HepG2 (cell line): Measurements from ENCODE around the gene RTEL1. TPM values are rescaled to one million over a fixed set of nuclear protein-coding genes. Genes with fewer than 3 reads are reported as not detected.
"Not testable (repeated sequence)": the region's sequence is repeated elsewhere in the genome, so short reads cannot be mapped to it uniquely, and the experiment has no call there.

Experiments
- ATAC-seq: fragments of 200-7000 bp; cut with Tn5 transposase; 3 replicates; pipeline ENCODE4 v1.9.1; 2020; ENCODE audit warnings: mild to moderate bottlenecking, moderate library complexity
- BruUV-seq: library from RNA; stranded (reverse); fragments of 400-500 nt; replicated peaks from 2 replicates; lab custom pipeline; 2021; lab: Mats Ljungman, UMichigan
- CTCF ChIA-PET: fragments of 300-600 bp; formaldehyde crosslinking; extraction: SDS; loops from one replicate; lab custom pipeline; 2021; ENCODE audit warnings: low total read pairs, inconsistent platforms, low intra/inter-chr PET ratio; lab: Yijun Ruan, JAX
- POLR2A ChIA-PET: fragments of 350-600 bp; sonication (Branson Sonifier 250); formaldehyde crosslinking; loops from one replicate; lab custom pipeline; 2020; ENCODE audit warnings: antibody characterized with exemption, inconsistent platforms; lab: Yijun Ruan, JAX
- DNase-seq: peaks from one replicate; pipeline ENCODE4 v3.0.0-alpha.2; 2015; ENCODE audit warnings: low spot score
- FAIRE-seq: peaks from 3 replicates; lab custom pipeline; 2011; peaks lifted over from hg19 to GRCh38; lab: Jason Lieb, UNC
- H2AFZ ChIP-seq: one replicate; pipeline ENCODE4 v1.6.1; 2011; ENCODE audit warnings: low read length, inconsistent platforms
- H3K27ac ChIP-seq: fragments of 300-600 bp; 3 replicates; pipeline ENCODE4 v1.8.0; 2011; ENCODE audit warnings: mixed run types, mild to moderate bottlenecking, mixed read lengths, low read length, inconsistent platforms; ENCODE audit not compliant: insufficient read depth; ENCODE audit errors: extremely low read length
- H3K27me3 ChIP-seq, 2 experiments: fragments of 200-600 bp in 1 of 2; 2 replicates in 1 of 2; 3 replicates in 1 of 2; pipeline versions ENCODE4 v1.6.0 to v1.8.0; 2011; ENCODE audit warnings: low read length in 2 of 2, mild to moderate bottlenecking in 2 of 2, moderate library complexity in 2 of 2, inconsistent platforms in 1 of 2; ENCODE audit not compliant: insufficient read depth in 2 of 2, control insufficient read depth in 1 of 2
- H3K36me3 ChIP-seq, 2 experiments: fragments of 200-600 bp in 1 of 2; replicated peaks in 1 of 2; 2 replicates in 1 of 2; 3 replicates in 1 of 2; pipeline versions ENCODE4 v1.5.1 to v1.8.0; 2011; ENCODE audit warnings: low read length in 2 of 2, inconsistent platforms in 1 of 2; ENCODE audit not compliant: insufficient read depth in 2 of 2, control insufficient read depth in 1 of 2
- H3K4me1 ChIP-seq: 2 replicates; pipeline ENCODE4 v1.5.1; 2012; ENCODE audit warnings: low read length, inconsistent platforms; ENCODE audit not compliant: insufficient read depth
- H3K4me2 ChIP-seq: 2 replicates; pipeline ENCODE4 v1.6.0; 2011; ENCODE audit warnings: low read depth, low read length, inconsistent platforms
- H3K4me3 ChIP-seq, 3 experiments: fragments of 200-600 bp in 1 of 3; sonication (generic), shearing (Covaris generic) in 1 of 3; replicated peaks in 1 of 3; 2 replicates each; pipeline ENCODE4 v1.5.1; 2011 to 2016; ENCODE audit warnings: low read length in 3 of 3, inconsistent platforms in 2 of 3, low read depth in 2 of 3, mild to moderate bottlenecking in 2 of 3, control low read depth in 1 of 3, mixed read lengths in 1 of 3; ENCODE audit not compliant: insufficient read depth in 1 of 3
- H3K79me2 ChIP-seq: one replicate; pipeline ENCODE4 v1.6.1; 2011; ENCODE audit warnings: low read length, inconsistent platforms; ENCODE audit not compliant: insufficient read depth
- H3K9ac ChIP-seq: 2 replicates; pipeline ENCODE4 v1.6.0; 2011; ENCODE audit warnings: mild to moderate bottlenecking, low read depth, low read length, inconsistent platforms; ENCODE audit not compliant: insufficient read depth
- H3K9me3 ChIP-seq: 2 replicates; pipeline ENCODE4 v1.5.1; 2012; ENCODE audit warnings: mild to moderate bottlenecking, low read length
- H4K20me1 ChIP-seq: 2 replicates; pipeline ENCODE4 v1.6.0; 2011; ENCODE audit warnings: inconsistent platforms, mild to moderate bottlenecking, low read length, moderate library complexity; ENCODE audit not compliant: insufficient read depth
- ZNF263 ChIP-seq: sonication (generic); formaldehyde crosslinking; IDR thresholded peaks from 2 replicates; pipeline ENCODE4 v1.4.0; 2020; ENCODE audit warnings: missing genetic modification reagents
- WGBS: methylation state at CpG from one replicate; pipeline ENCODE4 v1.1.6; 2017; ENCODE audit warnings: low lambda C conversion rate; 5-methylcytosine and 5-hydroxymethylcytosine counted together
- in situ Hi-C: cut with HindIII; loops from 2 replicates; pipeline ENCODE4 v1.10.0; 2017; ENCODE audit warnings: low pct_unique_long_range_greater_than_20kb; ENCODE audit not compliant: extremely low pct_ligation_motif_present
- intact Hi-C: fragments of 100-400 bp; cut with micrococcal nuclease; formaldehyde crosslinking; loops from one replicate; pipeline ENCODE4 v1.10.0; 2022; ENCODE audit not compliant: unreplicated experiment
- polyA plus RNA-seq, 8 experiments: library from polyadenylated mRNA; depleted of rRNA in 3 of 8; stranded (reverse) in 7 of 8; unstranded in 1 of 8; fragments of >200 nt; fragmentation: Illumina TruSeq in 4 of 8; extraction: Trizol in 4 of 8; gene quantifications; 2 replicates each; pipeline versions ENCODE4 v1.2.1 to v1.2.3, GENCODE V29; 2011 to 2016; ENCODE audit warnings: low read depth in 4 of 8, missing spikeins in 1 of 8, mixed read lengths in 1 of 8; ENCODE audit not compliant: insufficient read depth in 1 of 8
- total RNA-seq, 5 experiments: library from RNA; depleted of rRNA; stranded (reverse); fragments of >200 nt; fragmentation: Illumina TruSeq; extraction: Trizol; gene quantifications; 2 replicates each; pipeline ENCODE4 v1.2.3, GENCODE V29; 2016; ENCODE audit warnings: low read depth in 1 of 5

The RTEL1 gene
- total and polyA plus RNA-seq, 2 of the 13 experiments (the other 11 are each of a cell fraction or from before 2014, with no cell fraction given), result 21.8 to 36.4 TPM

DNA sequence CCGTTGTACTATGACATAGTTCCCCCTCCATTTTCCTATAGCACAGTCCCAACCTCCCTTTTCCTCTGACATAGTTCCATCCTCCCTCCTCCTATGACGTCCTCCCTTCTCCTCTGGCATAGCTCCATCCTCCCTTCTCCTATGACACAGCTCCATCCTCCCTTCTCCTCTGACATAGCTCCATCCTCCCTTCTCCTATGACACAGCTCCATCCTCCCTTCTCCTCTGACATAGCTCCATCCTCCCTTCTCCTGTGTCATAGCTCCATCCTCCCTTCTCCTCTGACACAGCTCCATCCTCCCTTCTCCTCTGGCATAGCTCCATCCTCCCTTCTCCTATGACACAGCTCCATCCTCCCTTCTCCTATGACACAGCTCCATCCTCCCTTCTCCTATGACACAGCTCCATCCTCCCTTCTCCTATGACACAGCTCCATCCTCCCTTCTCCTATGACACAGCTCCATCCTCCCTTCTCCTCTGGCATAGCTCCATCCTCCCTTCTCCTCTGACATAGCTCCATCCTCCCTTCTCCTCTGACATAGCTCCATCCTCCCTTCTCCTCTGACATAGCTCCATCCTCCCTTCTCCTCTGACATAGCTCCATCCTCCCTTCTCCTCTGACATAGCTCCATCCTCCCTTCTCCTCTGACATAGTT, 65.0 kb downstream of the RTEL1 start:
- H3K27ac ChIP-seq, in situ Hi-C loops, H3K4me3 ChIP-seq, DNase-seq, H3K4me2 ChIP-seq, intact Hi-C loops, CTCF ChIA-PET: not testable (repeated sequence)
- H3K79me2 ChIP-seq, result peaks cover 44% of the 10 kb centered on the region
- POLR2A ChIA-PET, result interaction anchor here (1.2 to 8.7 kb wide), 3 partner anchors 15 to 16 kb away, joined by 4 to 55 read pairs (median 4); partner anchors contain the start of genes ARFRP1, SLC2A4RG and ZGPAT
- 0 out of 2 replicates have a peak, but pooled peaks have one; percentile 8 for TF ChIP-seq ZNF263 (CRISPR knock-in tag)
- TF ChIP-seq, all 625 proteins: peak for 1; not testable (repeated sequence) for 624
- not testable (repeated sequence) for ATAC-seq, FAIRE-seq, H4K20me1 ChIP-seq, H3K9ac ChIP-seq, BruUV-seq, H3K27me3 ChIP-seq, H2AFZ ChIP-seq
- Histone ChIP-seq H3K36me3 (peaks cover 18 to 36% of the 10 kb centered on the region in 2 experiments), H3K4me1 (peaks cover 35% of the 10 kb centered on the region), H3K9me3 (peaks cover 14% of the 10 kb centered on the region)
- 95% methylated on average over 2 of the region's 2 CpGs for WGBS

- FAIRE-seq, H3K27me3 ChIP-seq, H3K4me3 ChIP-seq, H3K9ac ChIP-seq, in situ Hi-C loops, ATAC-seq, BruUV-seq, CTCF ChIA-PET, intact Hi-C loops, H2AFZ ChIP-seq, H4K20me1 ChIP-seq, H3K4me2 ChIP-seq, H3K27ac ChIP-seq, H3K9me3 ChIP-seq, DNase-seq: not testable (repeated sequence)
- WGBS, result 97% methylated on average over 18 of the region's 18 CpGs
- peaks cover 23 to 49% of the 10 kb centered on the region in 2 experiments for H3K36me3 ChIP-seq
- H3K79me2 ChIP-seq, result peaks cover 43% of the 10 kb centered on the region
- POLR2A ChIA-PET, result interaction anchor here (1.4 to 5.7 kb wide), 2 partner anchors 7 to 11 kb away, joined by 4 to 90 read pairs; partner anchors contain the start of genes LIME1 and SLC2A4RG
- H3K4me1 ChIP-seq, result peaks cover 52% of the 10 kb centered on the region
Measured at GRCh38 chr20:63730189-63730733, 72.1 kb downstream of the RTEL1 start.
